NCI-H510A (cell line): ENCODE measurements around the gene KSR2.
"Not testable (repeated sequence)": the region's sequence is repeated elsewhere in the genome, so short reads cannot be mapped to it uniquely, and the experiment has no call there.

Source experiments
- DNase-seq: peaks from one replicate; lab custom pipeline; 2025; lab: John Stamatoyannopoulos, UW

The KSR2 gene

GRCh38 chr12:117967512-117967911 lies 1.3 kb downstream of the KSR2 start:
- DNase-seq, result no peak

- no peak for DNase-seq
Measured at GRCh38 chr12:117967043-117967442, 1.7 kb downstream of the KSR2 start.

DNA sequence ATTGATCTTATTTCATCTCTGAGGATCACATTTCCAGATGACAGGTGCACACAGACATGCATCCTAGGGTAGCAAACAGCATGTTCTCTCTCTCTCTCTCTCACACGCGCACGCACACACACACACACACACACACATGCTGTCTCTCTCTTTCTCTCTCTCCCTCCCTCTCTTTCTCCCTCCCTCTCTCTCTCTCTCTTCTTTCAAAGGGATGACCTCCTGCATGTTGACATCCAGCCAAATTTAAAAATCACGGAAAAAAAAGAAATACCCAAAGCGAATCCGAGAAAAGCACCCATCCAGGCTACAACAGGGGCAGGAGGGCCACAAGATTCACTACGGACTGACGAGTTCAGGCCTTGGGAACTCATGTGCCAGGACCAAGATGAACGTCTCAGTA lies 2.3 kb downstream of the KSR2 start:
- DNase-seq, result peak; percentile 62

- DNase-seq, result no peak
Measured at GRCh38 chr12:117963836-117964235, 5.0 kb downstream of the KSR2 start.

- no peak for DNase-seq
Measured at GRCh38 chr12:117936722-117937484, 31.9 kb downstream of the KSR2 start.

DNA sequence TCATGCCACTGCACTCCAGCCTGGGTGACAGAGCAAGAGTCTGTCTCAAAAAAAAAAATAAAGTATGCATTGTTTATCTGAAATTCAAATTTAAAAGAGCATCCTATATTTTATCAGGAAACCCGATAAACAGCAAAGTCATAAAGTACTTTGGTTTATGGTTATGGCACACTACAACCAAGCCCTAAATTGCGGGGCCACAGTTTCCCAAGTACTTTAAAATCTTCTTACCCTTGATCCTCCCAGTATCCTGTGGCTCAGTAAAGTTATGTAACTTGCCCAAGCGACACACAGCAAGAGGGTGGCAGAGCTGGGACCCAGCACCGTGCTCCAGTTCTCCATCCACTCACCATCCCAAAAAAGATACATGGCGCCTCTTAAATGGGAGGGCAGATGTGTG lies 35.2 kb downstream of the KSR2 start:
- no peak for DNase-seq

DNA sequence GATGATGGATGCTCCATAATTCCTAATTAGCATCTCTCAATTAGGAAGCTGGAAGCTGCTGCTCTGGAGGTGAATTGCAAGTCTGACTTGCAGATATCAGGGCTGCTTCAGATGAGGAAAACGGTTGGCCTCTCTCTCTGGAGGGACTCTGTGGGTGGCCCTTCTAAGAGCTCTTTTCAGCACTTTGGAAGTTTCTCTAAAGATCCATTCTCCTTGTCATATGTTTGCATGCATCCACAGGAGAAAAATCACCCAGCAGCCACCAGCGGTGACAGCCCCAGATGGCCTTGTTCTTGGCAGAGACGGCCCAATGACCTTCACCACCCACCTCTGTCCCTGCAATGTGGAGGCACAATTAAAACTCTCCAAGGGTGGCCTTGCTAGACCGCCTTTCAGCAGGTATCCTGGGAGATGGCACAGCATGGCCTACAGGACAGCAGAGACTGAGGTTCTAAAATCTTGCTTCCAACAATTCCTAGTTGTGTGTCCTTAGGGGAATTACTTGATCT lies 42.3 kb downstream of the KSR2 start:
- no peak for DNase-seq

DNA sequence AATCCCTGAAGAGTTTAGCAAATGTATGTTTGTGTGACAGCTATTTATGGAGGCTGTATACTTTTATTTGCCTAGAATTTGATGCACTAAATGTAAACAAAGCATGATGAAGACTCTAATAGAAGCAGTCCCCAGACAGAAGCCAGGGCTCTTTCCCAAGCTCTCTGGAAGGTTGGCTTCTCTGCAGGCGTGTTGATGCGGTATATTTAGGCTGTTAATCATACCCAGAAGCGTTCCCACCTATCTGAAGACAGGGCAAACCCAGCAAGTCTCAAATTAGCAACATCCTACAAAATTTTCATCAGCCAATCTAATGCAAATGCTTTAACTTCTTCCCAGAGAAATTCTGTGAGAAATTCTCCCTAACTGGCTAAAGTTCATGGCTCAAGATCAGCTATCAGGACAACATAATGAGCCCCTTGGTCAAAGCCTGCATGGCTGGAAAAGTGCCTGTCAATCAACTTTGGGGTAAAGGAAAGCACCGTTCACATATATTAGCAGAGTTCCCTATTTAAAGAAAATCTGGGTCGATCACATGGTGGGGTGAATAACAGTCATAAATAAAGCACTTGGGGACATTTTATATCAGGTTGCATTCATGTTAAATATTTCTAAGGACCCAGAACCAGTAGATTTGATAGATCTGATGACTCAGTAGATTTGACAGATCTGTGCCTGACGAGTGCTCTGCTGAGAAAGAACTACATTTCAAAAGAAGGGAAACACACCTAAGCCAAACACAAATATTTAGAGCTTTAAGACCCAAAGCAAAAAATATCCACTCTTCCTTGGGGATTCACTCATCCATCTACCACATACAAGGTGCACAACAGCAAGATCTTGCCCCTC lies 46.6 kb downstream of the KSR2 start:
- DNase-seq, result no peak

DNA sequence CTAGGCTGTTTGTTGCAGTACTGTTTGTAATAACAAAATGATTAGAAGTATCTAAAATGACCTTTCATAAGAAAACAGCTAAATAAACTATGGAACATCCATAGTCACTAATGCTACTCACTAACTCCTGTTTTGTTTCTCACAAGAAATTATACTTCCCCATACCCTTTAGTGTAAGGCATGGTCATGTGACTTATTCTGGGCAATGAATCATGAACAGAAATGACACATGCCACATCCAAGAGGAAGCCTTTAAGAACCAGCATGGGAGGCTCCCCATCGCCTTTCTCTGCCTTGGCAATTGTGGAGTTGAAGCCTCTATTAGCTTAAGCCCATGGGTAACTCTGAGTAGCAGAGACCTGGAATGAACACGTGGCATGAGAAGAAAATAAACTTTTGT lies 49.3 kb downstream of the KSR2 start:
- DNase-seq, result no peak

- no peak for DNase-seq
Measured at GRCh38 chr12:117914686-117915085, 54.1 kb downstream of the KSR2 start.

DNA sequence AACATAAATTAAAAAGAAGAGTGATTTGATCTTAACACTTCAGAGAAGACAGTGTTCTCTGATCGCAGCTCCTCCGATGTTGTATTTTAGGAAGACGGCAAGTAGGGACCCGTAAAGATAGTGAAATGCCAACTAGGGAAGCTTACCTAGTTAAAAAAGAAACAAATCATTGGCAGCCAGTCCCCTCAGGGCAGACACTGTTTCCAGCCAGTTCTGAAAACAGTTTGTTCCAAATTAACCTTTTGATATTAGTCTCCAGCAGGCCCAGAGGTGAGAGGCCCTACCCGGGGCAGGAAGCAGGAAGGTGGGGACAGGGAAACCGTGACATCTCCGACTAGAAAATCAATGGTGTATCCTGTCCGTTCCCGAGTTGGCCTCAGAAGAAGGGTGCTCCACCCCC lies 56.0 kb downstream of the KSR2 start:
- DNase-seq, result no peak

GRCh38 chr12:117908411-117908810 lies 60.4 kb downstream of the KSR2 start:
- no peak for DNase-seq

GRCh38 chr12:117907108-117907689 lies 61.6 kb downstream of the KSR2 start:
- peak; percentile 65 for DNase-seq

- DNase-seq, result no peak
Measured at GRCh38 chr12:117904051-117904450, 64.7 kb downstream of the KSR2 start.

DNA sequence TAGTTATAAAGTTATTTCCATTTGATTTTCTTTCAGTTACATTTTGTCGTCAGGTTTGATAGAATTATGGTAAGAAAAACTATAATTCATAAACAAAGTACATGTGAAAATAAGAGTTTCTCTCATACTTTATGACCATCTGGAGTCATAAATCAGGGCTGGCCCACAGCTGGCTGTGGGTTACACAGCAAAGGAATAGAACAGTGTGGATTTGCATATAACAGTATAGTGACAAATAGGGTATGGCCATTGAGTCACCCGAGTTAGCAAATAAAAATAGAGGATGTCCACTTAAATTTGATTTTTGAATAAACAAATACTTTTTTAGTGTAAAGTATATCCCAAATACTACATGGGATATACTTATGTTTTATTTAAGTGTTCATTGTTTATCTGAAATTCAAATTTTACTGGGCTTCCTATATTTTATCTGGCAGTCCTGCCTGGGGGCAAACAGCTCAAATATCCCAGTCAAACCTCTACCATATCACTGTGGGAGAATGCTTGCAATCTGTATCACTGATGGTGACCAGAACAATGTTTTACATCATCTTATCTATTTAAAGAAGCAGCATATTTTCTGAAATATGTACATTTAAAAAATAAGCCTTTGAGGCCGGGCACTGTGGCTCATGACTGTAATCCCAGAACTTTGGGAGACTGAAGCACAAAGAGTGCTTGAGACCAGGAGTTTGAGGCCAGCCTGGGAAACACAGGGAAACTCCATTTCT lies 65.5 kb downstream of the KSR2 start:
- DNase-seq, result no peak

GRCh38 chr12:117901631-117902030 lies 67.2 kb downstream of the KSR2 start:
- no peak for DNase-seq

GRCh38 chr12:117900561-117900960 lies 68.2 kb downstream of the KSR2 start:
- DNase-seq, result no peak

DNA sequence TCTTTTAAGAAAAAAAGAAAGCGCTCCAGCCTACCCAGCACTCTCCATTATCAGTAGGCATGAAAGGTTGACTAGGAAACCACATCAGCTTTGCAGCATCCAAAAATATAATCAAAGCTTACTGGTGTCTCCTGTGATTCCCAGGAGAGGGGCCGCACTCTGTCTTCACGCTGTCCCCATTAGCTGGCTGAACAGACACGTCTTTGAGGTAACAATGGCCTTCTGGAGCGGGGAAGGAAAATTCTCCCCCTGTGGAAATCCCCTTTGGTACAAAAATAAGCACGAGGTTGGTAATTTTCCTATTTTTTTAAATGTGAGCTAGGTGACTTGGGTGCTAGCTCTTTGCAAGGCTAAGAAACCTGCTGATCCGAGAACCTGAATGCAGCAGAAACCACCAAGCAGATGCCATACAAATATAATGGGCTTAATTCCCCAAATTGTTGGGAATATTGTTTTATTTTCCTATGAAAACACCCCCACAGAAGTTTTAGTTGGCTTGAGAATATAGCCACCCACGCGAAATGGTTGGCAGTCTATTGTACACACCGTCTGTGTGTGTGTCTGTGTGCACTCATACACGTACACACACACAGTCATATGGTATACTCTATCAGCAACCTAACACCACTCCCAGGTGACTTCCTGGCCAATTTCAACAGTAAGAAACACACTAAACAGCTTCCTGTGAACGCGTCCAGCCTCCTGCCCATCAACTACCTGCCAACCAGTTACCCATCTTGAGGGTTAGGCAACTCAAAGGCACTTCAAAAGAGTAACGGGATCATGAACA lies 71.2 kb downstream of the KSR2 start:
- DNase-seq, result peak; percentile 16

GRCh38 chr12:117896009-117896408 lies 72.8 kb downstream of the KSR2 start:
- DNase-seq, result no peak

DNA sequence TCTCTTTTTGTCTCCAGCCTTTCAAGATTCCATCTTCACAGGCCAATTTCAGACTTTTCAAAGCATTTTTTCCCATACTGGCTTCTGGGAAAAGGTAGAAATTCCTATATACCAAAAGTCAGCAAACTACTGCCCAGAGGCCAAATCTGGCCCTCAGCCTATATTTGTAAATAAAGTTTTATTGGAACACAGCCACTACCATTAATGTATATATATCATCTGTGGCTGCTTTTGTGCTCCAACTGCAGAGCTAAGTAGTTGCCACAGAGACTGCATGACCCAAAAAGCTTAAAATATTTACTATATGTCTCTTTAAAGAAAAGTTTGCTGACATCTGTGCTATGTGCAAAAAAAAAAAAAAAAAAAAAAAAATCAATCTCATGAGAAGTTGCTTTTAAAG lies 76.3 kb downstream of the KSR2 start:
- no peak for DNase-seq

DNA sequence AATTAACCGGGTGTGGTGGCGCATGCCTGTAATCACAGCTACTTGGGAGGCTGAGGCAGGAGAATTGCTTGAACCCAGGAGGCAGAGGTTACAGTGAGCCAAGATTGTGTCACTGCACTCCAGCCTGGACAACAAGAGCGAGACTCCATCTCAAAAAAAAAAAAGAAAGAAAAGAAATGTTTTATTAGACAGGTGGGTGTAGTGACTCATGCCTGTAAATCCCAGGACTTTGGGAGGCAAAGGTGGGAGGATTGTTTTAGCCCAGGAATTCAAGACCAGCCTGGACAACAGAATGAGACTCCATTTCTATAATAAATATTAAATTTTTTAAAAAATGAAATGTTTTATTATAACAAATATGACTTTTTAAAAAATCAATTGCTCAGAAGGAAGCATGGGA lies 77.5 kb downstream of the KSR2 start:
- DNase-seq, result not testable (repeated sequence)
